SK-N-DZ (cell line): Measurements from ENCODE around the gene FGD2.
"Not testable (repeated sequence)": the region's sequence is repeated elsewhere in the genome, so short reads cannot be mapped to it uniquely, and the experiment has no call there.

Experiments
- DNase-seq: peaks from one replicate; pipeline ENCODE4 v3.0.0-alpha.2; 2015; ENCODE audit warnings: low spot score

The FGD2 gene

DNA sequence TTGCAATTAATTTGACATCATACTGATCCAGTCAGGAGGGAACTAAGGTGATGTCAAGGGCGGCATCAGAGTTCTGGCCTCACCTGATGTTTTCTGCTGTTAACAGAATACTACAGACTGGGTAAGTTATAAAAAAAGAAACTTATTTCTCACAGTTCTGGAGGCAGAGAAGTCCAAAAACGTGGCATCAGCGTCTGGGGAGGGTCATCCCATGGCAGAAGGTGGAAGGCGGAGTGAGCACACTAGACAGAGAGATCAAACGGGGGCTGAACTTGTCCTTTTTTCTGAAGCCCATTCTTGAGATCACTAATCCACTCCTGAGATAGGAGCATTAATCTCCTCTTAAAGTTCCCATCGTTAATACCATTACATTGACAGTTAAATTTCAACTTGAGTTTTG, 16.2 kb upstream of the FGD2 start:
- DNase-seq: no peak

DNA sequence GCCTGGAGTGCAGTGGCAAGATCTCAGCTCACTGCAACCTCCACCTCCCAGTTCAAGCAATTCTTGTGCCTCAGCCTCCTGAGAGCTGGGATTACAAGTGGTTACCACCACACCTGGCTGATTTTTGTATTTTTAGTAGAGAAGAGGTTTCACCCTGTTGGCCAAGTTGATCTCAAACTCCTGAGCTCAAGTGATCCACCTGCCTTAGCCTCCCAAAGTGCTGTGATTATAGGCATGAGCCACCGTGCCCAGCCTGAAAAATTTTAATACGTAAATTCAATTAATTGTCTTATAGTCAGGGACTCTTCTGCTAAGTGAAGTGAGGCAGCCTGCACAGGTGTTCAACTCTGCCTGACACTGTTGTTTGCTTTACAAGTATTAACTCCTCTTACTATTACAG, 15.1 kb upstream of the FGD2 start:
- not testable (repeated sequence) for DNase-seq

- DNase-seq: no peak
Measured at GRCh38 chr6:36997811-36998722, 7.4 kb upstream of the FGD2 start.

- DNase-seq: no peak
Measured at GRCh38 chr6:36998723-36999038, 6.8 kb upstream of the FGD2 start.

DNA sequence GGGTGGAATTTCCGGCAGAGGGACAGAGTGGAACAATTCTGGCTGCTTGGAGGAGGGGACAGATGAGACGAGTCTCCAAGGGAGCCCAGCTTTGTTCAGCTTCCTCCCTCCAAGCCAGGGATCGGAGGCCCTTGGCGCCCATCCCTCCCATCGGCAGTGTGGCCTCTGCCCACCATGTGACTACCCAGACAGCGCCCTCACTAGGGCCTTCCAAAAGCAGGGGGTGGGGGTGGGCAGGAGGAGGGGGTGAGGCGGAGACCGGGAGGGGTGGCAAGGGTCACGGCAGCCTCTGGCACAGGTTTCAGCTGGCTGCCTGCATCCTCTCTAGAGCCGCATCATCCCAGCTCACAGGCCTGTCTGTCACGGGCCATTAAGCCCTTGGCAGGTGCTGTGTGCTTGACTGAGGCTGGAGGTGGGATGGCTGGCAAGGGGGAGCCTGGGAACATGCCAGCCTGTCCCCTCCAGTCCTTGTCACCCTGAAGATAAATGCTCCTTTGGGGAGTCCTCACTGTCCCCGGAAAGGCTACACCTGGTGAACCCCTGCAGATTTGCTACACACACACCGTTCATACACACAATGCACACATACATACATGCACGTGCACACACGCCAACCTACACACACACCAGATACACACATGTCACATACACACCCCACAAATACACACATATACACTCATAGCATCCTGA, 6.2 kb upstream of the FGD2 start:
- DNase-seq: peak; percentile 39

GRCh38 chr6:36999751-37000125, 5.7 kb upstream of the FGD2 start:
- DNase-seq: no peak

GRCh38 chr6:37004044-37004980, 1.1 kb upstream of the FGD2 start:
- DNase-seq: peak; percentile 41

GRCh38 chr6:37005827-37006567, 542 bp downstream of the FGD2 start:
- DNase-seq: no peak

- DNase-seq: no peak
Measured at GRCh38 chr6:37006793-37007339, 1.4 kb downstream of the FGD2 start.

GRCh38 chr6:37007340-37008043, 2.0 kb downstream of the FGD2 start:
- DNase-seq: no peak

DNA sequence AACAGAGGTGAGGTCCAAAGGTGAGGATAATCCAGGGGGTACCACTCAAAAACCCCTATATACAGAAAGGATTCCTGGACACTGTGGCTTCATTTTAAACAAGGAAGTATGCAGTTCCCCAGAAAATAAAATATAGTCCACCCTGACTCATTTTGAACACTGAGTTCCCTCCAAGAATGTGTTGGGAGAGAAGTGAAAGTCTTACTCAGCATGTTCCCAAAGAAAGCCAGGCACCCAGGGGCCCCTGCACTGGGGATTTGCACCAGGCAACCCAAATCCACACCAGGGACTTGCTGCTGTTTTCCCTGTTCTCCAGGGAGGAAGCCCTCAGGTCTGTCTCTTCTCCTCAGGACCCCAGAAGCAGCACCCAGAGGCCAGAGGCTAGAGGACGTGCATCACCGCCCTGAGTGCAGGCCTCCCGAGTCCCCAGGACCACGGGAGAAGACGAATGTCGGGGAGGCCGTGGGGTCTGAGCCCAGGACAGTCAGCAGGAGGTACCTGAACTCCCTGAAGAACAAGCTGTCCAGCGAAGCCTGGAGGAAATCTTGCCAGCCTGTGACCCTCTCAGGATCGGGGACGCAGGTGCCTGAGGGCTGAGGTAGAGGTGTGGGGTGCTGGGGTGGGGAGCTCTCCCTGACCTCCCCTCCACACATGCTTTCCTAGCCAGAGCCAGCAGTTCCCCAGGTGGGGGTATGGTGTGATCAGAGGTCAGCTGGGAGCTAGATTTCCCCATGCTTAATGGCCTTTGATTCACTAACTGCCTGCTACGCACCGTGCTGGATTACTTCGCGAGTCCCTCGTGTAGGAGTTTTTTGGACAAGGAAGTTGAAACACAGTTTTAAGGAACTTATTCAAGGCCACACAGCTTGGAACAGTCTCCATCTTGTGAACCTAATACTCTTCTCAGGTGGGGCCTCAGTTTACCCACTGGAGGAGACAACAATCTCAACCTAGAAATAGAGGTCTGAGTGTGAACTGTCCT, 3.3 kb downstream of the FGD2 start:
- no peak for DNase-seq

GRCh38 chr6:37010402-37010892, 5.0 kb downstream of the FGD2 start:
- DNase-seq: no peak

GRCh38 chr6:37011656-37012378, 6.4 kb downstream of the FGD2 start:
- DNase-seq: no peak

DNA sequence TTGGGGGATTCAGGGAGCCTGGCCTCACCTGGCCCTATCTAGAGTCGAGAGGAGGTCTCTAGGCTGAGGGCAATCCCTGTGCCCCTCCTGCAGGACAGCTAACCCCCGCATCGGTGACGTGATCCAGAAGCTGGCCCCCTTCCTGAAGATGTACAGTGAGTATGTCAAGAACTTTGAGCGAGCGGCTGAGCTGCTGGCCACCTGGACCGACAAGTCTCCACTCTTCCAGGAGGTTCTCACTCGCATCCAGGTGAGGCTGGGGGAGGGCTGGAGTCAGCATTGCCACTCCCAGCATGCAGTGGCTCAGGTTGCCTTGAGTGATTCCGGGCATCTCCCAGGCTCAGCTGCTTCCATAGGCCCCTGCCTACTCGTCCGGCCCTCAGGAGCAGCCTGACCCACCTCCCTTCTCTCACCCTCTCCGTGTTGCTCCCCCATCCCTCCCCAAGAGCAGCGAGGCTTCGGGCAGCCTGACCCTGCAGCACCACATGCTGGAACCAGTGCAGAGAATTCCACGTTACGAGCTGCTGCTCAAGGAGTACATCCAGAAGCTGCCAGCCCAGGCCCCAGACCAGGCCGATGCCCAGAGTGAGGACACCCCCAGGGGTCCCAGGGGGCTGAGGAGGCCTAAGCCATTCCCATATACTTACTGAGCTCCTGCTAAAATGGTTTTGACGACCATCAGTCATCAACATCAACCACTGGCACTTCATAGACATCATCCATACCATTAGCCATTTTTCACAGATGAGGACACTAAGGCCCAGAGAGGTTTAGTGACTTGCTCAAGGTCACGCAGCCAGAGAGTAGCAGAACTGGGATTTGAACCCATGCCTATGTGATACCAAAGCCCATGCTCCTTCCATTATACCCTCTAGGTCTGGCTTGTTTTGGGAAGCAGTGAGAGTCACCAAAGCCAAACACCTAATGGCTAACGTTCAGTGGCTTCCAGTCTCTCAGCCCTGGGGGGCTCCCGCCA, 8.3 kb downstream of the FGD2 start:
- no peak for DNase-seq

GRCh38 chr6:37014667-37015066, 9.2 kb downstream of the FGD2 start:
- no peak for DNase-seq

- DNase-seq: no peak
Measured at GRCh38 chr6:37015532-37015931, 10.1 kb downstream of the FGD2 start.

- no peak for DNase-seq
Measured at GRCh38 chr6:37016995-37017394, 11.5 kb downstream of the FGD2 start.
